HG02678 (cell line): ENCODE data around the gene SOX2.

Source experiments
- ATAC-seq: cut with Tn5 transposase; IDR thresholded peaks from one replicate; pipeline ENCODE4 v1.9.1; 2021; ENCODE audit warnings: mild to moderate bottlenecking, moderate library complexity; ENCODE audit not compliant: unreplicated experiment

The SOX2 gene

DNA sequence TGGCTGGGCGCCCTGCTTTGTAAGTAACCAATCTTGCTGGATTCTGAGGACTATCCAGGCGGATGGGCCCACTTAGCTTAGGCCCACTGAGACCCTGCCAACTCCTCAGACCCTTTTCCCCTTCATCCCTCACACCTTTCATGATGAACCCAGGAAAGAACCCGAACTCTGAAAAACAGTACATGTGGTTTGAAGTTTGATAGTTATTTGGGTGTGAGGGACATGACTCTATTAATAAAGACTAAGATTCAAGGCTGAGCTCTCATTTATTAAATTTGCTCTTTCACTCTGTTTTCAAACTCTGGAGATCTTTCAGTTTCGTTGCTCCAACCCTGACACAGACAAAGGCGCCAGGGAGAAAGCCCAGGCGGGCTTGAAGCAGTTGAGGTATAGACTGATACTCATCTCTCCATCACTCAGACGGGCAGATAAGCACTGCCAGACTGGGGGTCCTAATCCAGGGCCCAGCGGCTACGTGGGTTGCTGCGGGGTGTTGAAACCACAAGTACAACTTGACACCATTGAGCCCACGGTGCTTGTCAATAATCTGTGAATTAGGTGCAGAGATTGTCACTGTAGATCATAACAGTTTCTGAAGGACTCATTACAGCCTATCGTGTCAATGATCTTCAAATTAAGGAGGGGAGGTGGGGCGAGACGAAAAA is 7.2 kb upstream of the SOX2 start:
- ATAC-seq = no peak

GRCh38 chr3:181705086-181705480 is 6.6 kb upstream of the SOX2 start:
- no peak for ATAC-seq

GRCh38 chr3:181707980-181708379 is 3.7 kb upstream of the SOX2 start:
- no peak for ATAC-seq

- ATAC-seq = no peak
Measured at GRCh38 chr3:181709537-181710279, 2.0 kb upstream of the SOX2 start.

DNA sequence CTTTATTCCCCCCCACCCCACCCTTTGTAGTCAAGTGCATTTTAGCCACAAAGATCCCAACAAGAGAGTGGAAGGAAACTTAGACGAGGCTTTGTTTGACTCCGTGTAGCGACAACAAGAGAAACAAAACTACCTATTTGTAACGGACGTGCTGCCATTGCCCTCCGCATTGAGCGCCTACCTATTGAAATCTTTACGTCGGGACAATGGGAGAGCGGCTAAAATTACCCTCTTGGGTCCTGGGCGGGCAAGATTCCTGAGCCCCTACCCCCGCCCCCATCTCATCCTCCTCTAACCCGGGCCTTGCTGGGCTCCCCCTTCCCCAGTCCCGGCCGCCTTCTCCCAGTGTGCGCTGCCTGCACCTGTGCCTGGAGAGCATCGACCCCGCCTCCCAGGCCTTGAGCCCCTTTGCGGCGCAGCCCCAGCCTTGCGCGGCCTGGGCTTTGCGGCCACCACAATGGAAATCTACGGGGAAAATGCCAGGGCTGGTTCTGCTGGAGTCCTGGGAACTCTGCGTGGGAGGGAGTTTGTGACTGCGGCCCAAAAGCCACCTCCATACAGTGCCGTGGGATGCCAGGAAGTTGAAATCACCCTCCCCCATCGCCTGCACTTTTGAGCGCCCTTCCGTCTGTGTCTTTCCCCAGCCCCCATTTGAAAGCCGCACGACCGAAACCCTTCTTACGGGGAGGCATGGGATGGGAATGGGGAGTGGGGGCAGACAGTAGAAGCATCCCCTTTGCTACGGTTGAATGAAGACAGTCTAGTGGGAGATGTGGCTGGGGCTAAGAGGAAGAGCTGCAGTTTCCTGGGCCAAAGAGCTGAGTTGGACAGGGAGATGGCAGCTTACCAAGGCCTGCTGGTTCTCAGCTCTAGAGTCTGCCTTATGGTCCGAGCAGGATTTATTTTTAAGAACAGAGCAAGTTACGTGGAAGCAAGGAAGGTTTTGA is 1.1 kb upstream of the SOX2 start:
- ATAC-seq = no peak

GRCh38 chr3:181712226-181712552 is 464 bp downstream of the SOX2 start:
- ATAC-seq = no peak

- no peak for ATAC-seq
Measured at GRCh38 chr3:181712553-181713279, 991 bp downstream of the SOX2 start.

DNA sequence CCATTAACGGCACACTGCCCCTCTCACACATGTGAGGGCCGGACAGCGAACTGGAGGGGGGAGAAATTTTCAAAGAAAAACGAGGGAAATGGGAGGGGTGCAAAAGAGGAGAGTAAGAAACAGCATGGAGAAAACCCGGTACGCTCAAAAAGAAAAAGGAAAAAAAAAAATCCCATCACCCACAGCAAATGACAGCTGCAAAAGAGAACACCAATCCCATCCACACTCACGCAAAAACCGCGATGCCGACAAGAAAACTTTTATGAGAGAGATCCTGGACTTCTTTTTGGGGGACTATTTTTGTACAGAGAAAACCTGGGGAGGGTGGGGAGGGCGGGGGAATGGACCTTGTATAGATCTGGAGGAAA is 1.5 kb downstream of the SOX2 start:
- ATAC-seq = no peak

- ATAC-seq = no peak
Measured at GRCh38 chr3:181713676-181714612, 2.2 kb downstream of the SOX2 start.

DNA sequence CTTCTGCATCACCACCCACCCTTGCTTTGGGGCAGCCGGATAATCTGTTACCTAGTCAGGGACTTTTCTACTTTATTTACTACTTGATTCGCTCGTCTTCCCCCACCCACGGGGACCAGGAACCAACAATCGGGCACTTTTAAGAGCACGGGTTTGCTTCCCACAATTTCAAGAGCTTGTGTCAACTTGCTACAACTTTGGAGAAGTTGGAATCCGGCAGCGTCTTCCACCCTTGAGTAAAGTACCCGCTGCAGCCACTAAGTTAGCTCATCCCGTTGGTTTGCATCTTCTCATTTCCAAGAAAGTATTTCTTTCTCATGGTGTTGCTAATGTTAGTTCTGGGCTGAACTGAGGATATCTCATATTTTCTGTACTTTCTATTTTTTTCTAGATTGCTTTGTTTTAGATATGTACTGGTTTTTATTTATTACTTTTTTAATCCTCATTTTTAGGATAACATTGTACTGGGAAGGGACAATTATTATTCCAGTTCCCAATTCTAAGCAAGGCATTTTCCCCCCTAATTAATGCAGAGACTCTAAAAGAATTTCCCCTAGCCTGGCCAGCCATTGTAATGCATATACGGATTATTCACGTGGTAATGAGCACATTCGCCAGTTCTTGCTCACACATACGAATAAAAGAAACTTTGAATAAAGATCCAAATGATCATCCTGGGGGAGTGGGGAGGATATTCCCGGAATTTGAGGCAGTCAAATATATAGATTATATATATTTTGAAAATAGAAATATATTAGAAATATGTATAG is 4.0 kb downstream of the SOX2 start:
- ATAC-seq = no peak

DNA sequence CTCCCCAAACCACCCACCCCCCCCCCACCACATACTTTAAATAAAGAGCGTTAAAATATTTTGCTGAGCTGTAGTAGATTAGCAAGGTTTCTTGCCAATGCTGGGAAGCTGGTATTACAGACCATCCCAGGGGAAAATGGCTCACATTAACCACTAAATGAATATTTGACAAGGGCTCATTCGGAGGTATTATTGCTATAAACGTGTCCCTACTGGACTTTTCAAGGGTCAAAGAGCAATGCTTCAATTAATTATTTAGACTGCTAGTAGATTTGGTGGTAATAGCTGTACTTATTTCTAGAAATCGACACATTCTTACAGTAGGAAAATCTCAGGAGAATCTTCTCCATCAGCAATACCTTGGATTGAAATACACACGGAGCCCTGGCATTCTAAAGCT is 5.2 kb downstream of the SOX2 start:
- no peak for ATAC-seq

DNA sequence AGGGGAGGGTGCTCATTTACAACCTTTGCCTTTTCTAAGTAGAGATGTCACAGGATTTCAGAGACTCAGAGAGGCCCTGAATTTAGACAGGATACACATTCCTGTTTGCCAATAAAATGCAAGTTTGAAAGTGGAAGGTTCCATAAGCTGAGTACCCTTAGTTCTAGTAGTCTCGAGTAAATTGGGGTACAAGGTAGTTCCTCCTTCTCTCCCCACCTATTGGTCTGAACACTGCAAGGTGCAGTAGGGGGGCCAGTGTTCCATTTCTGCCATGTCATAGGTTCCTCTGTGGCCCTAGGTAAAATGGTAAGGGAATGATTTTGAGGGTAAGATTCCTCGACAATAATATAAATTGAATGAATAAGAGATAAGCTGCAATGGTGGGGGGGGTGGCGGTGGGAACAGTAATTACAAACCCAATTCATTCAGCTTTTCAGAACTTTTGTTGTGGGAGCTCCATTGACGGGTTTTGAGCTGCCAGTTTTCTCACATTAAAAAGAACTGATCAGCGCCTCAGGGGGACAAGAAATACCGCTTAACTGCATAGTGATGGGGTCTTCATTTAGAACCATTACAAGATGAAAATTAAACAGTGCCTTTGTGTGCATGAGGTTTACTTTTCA is 5.9 kb downstream of the SOX2 start:
- ATAC-seq = no peak

DNA sequence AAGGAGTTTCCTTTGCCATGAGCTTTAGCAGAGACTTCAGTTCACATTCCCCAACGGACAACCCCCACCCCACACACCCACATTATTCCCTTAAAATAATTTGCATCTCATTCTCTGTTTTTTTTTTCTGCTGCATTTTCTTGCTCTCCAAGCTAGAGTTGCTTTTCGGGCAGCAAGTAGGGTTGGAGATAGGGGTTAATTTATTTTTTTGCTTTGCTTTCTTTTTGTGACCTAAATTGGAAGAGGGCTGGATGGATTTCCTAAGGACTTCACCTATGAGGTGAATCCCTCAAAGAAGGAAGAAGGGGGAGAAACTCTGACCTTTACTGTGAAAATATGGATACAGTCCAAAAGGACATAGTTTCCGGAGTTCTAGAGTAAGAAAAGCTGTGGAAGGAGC is 6.6 kb downstream of the SOX2 start:
- no peak for ATAC-seq

- ATAC-seq = no peak
Measured at GRCh38 chr3:181718987-181719911, 7.5 kb downstream of the SOX2 start.

- ATAC-seq = no peak
Measured at GRCh38 chr3:181719991-181720680, 8.4 kb downstream of the SOX2 start.

DNA sequence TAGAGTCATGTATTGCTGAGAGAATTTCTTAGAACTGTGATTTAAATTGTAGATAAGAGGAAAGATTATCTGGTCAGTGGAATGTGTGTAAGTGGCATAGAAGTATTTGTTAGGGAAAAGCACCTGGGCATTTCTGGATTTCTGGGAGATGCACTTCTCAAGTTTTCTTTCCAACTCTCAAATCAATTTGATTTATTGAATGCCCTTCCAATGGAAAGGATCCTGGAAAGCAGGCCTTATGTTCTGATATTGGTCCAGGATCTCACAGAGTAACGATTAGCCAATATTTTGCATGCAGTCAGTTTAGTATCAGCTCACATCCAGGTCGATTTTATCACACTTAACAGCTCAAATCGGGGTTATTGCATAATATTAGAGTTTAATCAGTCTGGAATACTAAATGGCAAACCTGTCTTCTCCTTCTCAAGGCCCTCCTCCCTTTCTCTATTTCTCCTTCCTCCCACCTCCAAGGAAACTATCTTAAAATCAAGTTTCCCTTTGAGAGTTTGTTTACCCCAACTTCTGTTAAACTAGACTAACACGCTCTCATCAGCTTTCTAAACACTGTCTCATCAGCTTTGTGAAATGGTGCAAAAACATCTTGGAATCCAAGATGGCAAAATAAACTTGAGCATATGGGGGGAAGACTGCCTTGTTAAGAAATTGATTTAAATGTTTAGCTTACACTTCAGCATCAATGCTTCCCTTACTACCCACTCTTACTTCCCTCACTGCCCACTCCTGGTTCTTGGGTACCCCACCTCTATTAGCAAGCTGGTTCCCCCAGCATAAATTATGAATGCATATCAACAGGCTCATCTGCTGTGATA is 9.5 kb downstream of the SOX2 start:
- no peak for ATAC-seq
